Neural progenitor cell (in vitro differentiated cells): ENCODE data around the gene CLASRP.

Experiments
- CTCF ChIP-seq: fragments of 200-600 bp; sonication (generic); IDR thresholded peaks from 2 replicates; pipeline ENCODE4 v1.5.1; 2017; ENCODE audit warnings: antibody characterized with exemption, mild to moderate bottlenecking
- EZH2 ChIP-seq: fragments of 200-600 bp; sonication (generic); IDR thresholded peaks from 2 replicates; pipeline ENCODE4 v1.6.1; 2017; ENCODE audit warnings: antibody characterized with exemption, mild to moderate bottlenecking, moderate library complexity
- EZH2phosphoT487 ChIP-seq: fragments of 200-600 bp; sonication (generic); IDR thresholded peaks from 2 replicates; pipeline ENCODE4 v1.6.1; 2017; ENCODE audit warnings: antibody characterized with exemption

GRCh38 chr19:45079063-45079910 lies 40.4 kb downstream of the CLASRP start, which contains the start of gene GEMIN7:
- TF ChIP-seq EZH2phosphoT487 (no peak), CTCF (peak; percentile 43), EZH2 (peak; percentile 50)
